Large intestine (tissue), 3 donors: ENCODE measurements around the gene GPX4. TPM values are rescaled to one million over a fixed set of nuclear protein-coding genes. Genes with fewer than 3 reads are reported as not detected.

Experiments
- DNase-seq, 2 donors: peaks; one replicate each; pipeline versions ENCODE4 v3.0.0 to v3.0.0-alpha.2; 2013
- H3K27ac ChIP-seq: one replicate; pipeline ENCODE4 v1.5.1; 2013; ENCODE audit warnings: low read length
- H3K27me3 ChIP-seq: 2 replicates; pipeline ENCODE4 v1.6.1; 2013; ENCODE audit warnings: low read length; ENCODE audit not compliant: control insufficient read depth, insufficient read depth
- H3K36me3 ChIP-seq: 2 replicates; pipeline ENCODE4 v1.6.1; 2013; ENCODE audit warnings: low read length; ENCODE audit not compliant: control insufficient read depth, insufficient read depth
- H3K4me1 ChIP-seq: one replicate; pipeline ENCODE4 v1.6.1; 2013; ENCODE audit warnings: low read length; ENCODE audit not compliant: control insufficient read depth, insufficient read depth
- H3K4me3 ChIP-seq: one replicate; pipeline ENCODE4 v1.5.1; 2013; ENCODE audit warnings: low read length
- H3K9me3 ChIP-seq: one replicate; pipeline ENCODE4 v1.6.1; 2013; ENCODE audit warnings: mild to moderate bottlenecking, low read depth, low read length, moderate library complexity; ENCODE audit not compliant: control insufficient read depth
- WGBS: methylation state at CpG from one replicate; pipeline ENCODE4 v1.1.5; 2013; ENCODE audit warnings: low lambda C conversion rate; ENCODE audit not compliant: insufficient coverage; 5-methylcytosine and 5-hydroxymethylcytosine counted together
- polyA plus RNA-seq: library from polyadenylated mRNA; unstranded; fragments of 120-200 nt; gene quantifications from one replicate; pipeline ENCODE4 v1.2.1, GENCODE V29; 2013

GPX4 gene
- polyA plus RNA-seq, 1 donor = 394 TPM

DNA sequence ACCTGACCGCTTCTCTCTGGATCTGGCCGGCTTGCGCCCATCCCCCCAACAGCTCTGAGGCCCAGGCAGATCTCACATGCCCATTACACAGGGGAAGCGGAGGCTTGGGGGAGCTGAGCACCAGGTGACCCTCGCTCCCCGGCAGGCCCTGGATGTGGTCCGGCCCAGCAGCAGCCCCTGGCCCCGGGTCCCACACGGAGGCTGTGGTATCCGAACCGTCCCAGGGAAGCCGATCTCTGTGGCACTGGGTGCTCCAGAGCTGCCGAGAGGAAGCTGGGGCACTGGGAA is 42.6 kb downstream of the GPX4 start:
- H3K36me3 ChIP-seq = peaks cover 61% of the 10 kb centered on the region
- WGBS = no CpG with 5 or more reads among the region's 13 CpGs

DNA sequence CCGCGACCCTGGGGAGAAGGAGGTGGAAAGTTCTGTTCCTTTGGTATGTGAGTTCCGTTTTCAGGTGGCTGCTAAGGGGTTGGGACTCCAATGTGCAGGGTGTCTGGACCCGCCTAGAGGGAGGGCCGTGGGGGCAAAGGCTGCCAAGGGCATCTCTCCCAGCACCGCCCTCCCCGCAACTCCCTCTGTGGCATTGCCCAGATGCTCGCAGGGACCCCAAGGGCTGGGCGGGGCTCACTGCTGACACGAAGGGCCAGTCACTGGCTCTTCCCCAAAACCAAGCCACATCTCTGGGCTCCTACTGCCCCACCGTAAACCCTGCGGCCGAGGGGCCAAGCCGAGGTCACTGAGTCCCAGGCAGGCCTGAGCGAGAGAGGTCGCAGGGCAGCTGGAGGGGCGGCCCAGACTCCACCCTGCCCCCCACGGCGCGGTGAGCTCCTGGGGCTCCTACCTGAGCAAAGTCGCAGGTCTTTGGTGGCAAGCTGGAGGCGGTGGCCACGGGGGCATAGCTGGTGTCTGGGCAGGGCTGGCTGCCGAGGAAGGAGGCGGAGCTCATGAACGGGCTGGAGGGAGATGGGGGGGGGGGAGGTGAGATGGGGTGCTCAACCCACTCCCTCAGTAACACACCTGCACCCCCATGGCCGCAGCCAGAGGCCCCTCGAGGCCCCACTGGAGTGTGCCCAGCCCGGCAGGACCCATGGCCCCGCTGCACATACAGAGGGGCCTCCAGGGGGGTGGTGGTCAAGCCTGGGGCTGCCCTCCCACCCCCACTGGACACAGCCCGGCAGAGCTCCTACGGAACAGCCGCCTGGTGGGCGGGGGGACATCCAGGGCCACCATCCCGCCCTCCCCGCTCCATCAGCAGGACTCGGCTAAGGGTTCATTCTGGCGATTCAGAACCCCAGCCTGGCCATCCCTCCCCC is 43.3 kb downstream of the GPX4 start:
- Histone ChIP-seq H3K27ac (no peak overlapping the region), H3K4me1 (no peaks in the 10 kb centered on the region), H3K36me3 (peaks cover 62% of the 10 kb centered on the region), H3K4me3 (no peak overlapping the region), H3K9me3 (peaks cover 12% of the 10 kb centered on the region), H3K27me3 (no peaks in the 10 kb centered on the region)
- no peak for DNase-seq
- WGBS = no CpG with 5 or more reads among the region's 38 CpGs

More for the DNA sequence above, 42.6 kb downstream of the GPX4 start:
- Histone ChIP-seq H3K27me3 (no peaks in the 10 kb centered on the region), H3K4me1 (no peaks in the 10 kb centered on the region), H3K27ac (no peak overlapping the region), H3K9me3 (peaks cover 17% of the 10 kb centered on the region), H3K4me3 (no peak overlapping the region)
- DNase-seq = no peak

DNA sequence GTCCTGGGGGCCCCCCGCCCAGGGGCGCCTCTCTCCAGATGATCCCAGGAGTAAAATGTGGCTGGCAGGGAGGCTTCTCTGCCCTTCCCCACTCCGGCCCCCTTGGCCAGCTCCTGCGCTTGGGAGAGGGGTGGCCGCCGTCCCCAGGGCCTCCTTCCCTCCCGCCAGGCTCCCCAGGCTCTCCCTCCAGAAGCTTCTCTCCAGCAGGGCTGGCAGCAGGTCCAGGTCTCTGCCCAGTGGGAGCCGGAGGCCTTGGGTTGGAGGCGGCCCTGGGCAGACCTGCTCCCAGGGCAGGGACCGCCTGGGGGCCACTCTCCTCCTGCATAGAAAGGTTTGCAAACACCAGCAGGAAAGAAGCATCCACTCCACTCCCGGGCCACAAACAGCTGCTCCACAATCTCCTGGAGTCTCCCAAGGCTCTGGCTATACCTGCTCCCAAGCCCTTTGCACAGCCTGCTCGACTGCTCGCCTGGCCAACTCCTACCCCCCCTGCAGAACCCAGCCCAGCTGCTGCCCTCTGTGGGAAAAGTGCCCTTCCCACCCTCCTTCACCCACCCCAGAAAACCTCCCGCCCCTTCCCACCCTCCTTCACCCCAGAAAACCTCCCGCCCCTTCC is 44.2 kb downstream of the GPX4 start:
- WGBS = no CpG with 5 or more reads among the region's 15 CpGs

DNA sequence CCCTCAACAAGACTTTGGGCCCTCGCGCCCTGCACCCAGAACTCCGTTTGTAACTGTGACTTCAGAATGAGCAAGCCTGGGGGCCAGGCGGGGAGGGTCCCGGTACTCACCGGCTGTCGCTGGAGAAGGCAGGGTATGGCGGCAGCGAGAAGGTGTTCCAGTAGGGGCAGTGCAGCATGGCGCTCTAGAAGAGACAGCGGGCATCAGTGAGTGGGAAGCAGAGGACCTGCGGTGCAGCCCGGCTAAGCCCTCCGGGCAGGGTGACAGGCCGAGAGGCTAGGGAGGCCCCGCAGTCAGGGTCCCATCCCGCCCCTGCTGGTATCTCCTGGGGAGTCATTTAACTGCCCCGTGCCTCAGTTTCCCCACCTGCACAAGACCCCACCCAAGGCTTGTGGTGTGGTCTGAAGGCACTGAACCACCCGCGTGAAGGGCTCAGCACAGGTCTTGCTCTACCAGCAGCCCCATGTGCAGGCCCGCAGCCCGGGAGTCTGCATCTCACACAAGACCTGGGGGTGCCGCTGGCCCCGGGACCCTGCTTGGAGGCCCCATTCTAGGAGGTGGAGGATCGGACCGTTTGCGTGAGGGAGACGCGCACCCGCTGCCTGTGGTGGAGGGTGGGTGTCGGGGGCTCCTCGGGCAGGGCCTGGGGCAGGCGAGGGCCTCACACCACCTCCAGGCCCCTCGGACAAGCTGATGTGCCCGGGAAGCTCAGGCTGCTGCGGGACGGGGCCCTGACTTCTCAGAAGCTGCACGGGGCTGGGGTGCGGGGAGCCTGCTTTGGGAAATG is 45.7 kb downstream of the GPX4 start:
- peaks cover 4% of the 10 kb centered on the region for H3K9me3 ChIP-seq
- H3K4me3 ChIP-seq = no peak overlapping the region
- no peak overlapping the region for H3K27ac ChIP-seq
- WGBS = no CpG with 5 or more reads among the region's 39 CpGs
- H3K4me1 ChIP-seq = peaks cover 2% of the 10 kb centered on the region
- DNase-seq = no peak
- peaks cover 57% of the 10 kb centered on the region for H3K36me3 ChIP-seq
- H3K27me3 ChIP-seq = no peaks in the 10 kb centered on the region

More for the DNA sequence above, 44.2 kb downstream of the GPX4 start:
- peaks cover 10% of the 10 kb centered on the region for H3K9me3 ChIP-seq
- peaks cover 66% of the 10 kb centered on the region for H3K36me3 ChIP-seq
- no peak for DNase-seq
- no peaks in the 10 kb centered on the region for H3K4me1 ChIP-seq
- no peaks in the 10 kb centered on the region for H3K27me3 ChIP-seq
- no peak overlapping the region for H3K4me3 ChIP-seq
- H3K27ac ChIP-seq = no peak overlapping the region

DNA sequence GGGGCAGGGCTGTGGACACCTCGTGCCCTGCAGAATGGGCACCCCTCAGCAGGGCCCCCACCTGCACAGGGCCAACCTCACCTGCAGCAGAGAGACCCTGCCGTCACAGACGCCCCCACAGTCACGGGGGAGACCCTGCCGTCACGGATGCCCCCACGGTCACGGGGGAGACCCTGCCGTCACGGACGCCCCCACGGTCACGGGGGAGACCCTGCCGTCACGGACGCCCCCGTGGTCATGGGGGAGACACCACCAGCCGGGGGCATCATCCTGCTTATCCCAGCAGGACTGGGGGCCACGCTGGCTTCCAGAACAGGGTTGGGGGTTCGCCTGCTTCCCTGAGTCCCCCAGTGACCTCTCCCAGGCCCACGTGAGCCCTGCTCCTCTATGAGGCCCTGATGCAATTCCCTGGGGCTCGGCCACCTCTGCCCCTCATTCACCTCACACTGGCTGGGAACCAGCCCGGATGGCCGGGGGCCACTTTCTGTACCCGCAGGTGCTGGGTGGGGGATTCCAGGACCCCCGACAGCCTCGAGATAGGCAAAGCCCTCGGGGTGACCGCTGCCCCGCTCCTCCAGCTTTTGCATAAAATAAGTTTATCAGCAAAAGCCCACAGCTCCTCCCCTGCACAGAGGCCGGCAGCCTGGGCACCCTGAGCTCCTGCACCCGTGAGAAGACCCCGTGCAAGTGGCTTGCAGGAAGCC is 46.7 kb downstream of the GPX4 start:
- H3K36me3 ChIP-seq = peaks cover 52% of the 10 kb centered on the region
- H3K4me1 ChIP-seq = peaks cover 11% of the 10 kb centered on the region
- no peak overlapping the region for H3K4me3 ChIP-seq
- WGBS = no CpG with 5 or more reads among the region's 33 CpGs
- DNase-seq = no peak
- no peak overlapping the region for H3K27ac ChIP-seq
- H3K27me3 ChIP-seq = no peaks in the 10 kb centered on the region
- H3K9me3 ChIP-seq = peaks cover 4% of the 10 kb centered on the region

DNA sequence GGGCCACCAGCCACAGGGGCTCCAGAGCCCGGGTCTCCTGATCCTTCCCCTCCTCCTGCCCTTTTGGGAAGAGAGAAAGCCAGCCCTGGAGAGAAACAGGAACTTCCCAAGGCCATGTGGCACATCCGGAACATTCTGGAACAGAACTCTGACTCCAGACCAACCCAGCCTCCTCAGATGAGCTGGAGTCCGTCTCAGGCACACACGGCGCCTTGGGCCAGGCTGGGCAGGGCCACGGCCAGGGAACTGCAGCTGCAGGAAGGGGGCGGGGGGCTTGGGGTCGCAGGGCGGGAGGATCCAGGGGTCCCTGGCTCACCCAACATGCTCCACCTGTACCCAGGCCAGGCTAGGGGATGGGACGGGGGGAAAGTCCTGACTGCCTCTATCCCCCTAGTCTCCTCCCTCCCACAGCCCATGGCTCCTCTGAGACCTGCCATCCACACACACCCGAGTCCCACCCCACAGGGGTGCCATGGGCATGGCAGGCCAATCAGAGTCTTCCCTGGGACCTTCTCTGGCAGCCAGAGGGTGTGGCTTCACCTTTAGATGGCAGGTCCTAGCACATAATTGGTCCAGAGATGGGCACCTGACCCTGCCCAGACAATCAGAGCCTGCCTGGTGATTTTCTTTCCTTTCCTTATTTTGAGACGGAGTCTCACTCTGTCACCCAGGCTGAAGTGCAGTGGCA is 47.4 kb downstream of the GPX4 start:
- H3K36me3 ChIP-seq = peaks cover 45% of the 10 kb centered on the region
- H3K4me3 ChIP-seq = no peak overlapping the region
- H3K9me3 ChIP-seq = no peaks in the 10 kb centered on the region
- peaks cover 16% of the 10 kb centered on the region for H3K4me1 ChIP-seq
- no peaks in the 10 kb centered on the region for H3K27me3 ChIP-seq
- no peak overlapping the region for H3K27ac ChIP-seq
- no CpG with 5 or more reads among the region's 12 CpGs for WGBS
- DNase-seq = no peak

DNA sequence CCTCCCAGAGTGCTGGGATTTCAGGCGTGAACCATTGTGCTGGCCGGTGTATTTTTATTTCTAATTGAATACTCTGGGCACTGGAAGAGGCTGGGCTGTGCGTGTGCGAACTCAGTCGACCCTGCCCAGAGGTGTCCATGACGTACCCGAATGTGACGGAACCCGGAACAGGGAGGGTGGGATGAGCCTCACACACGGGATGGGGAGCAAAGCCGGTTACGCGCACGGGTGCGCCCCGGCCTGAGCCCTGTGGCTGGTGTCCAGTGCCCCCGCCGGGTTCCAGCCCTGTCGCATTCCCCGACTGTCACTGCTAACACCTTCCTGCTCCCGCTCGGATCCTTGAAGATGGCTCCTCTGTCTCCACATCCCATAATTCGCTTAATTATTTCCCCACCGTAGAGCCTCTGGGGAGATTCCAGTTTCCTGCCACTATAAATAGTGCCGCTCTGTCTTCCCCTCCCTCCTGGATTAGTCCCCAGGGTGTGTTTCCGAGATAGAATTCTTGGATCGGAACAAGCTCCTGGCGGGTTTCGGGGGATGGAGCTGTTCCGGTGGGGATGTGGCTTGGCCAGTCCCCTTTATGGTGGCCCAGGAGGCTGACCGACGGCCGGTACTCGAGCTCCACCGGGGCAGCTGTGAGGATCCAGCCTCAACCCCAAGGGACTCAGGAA is 48.3 kb downstream of the GPX4 start:
- H3K4me3 ChIP-seq = no peak overlapping the region
- H3K4me1 ChIP-seq = peaks cover 16% of the 10 kb centered on the region
- no peaks in the 10 kb centered on the region for H3K27me3 ChIP-seq
- no peak for DNase-seq
- WGBS = no CpG with 5 or more reads among the region's 35 CpGs
- H3K27ac ChIP-seq = no peak overlapping the region
- peaks cover 41% of the 10 kb centered on the region for H3K36me3 ChIP-seq
- no peaks in the 10 kb centered on the region for H3K9me3 ChIP-seq

DNA sequence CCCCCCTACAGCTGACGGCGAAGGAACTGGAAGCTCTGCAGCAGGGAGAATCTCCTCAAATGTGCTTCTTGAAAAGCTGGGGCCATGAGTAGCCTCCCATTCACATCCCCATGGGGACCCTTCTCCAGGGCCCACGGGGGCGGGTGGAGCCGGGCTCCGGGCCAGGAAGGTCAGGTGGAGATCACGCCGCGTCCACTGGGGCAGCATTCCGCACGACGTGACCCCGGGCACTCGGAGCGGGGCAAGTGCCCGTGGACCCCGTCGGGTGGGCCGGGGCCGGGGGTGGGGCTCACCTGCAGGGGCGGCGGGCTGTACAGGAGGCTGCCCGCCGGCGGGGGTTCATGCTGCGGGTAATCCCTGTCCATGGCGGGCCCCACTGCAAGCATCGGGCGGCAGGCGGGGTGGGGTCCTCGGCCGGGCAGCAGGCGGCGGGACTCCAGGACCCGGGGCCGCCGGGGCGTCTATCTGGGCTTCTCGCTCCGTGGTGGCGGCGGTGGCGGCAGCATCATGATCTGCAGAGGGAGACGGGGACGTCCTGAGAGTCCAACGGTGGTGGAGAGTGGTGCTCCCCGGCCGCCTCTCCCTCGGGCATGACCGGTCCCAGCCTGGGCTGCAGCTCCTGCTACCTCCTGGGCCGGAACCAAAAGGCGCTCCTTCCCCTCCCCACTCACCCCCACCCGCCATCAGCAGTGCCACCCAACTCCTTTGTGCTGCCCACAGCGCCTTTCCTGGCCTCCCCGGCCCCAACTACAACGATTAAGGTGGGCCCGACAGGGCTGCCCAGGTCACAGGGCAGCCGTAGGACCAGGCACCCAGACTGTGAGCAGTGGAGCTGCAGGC is 50.3 kb downstream of the GPX4 start:
- peak overlapping the region; percentile 69 for H3K27ac ChIP-seq
- no peak overlapping the region for H3K4me3 ChIP-seq
- peaks cover 6% of the 10 kb centered on the region for H3K9me3 ChIP-seq
- no CpG with 5 or more reads among the region's 58 CpGs for WGBS
- no peaks in the 10 kb centered on the region for H3K27me3 ChIP-seq
- H3K4me1 ChIP-seq = peaks cover 16% of the 10 kb centered on the region
- H3K36me3 ChIP-seq = peaks cover 37% of the 10 kb centered on the region
- no peak for DNase-seq
